ENCODE measurements around the gene GH2. TPM values are rescaled to one million over a fixed set of nuclear protein-coding genes. Genes with fewer than 3 reads are reported as not detected.

GH2 gene
- total RNA-seq, 3 donors from 2014 or later (not counting 1 experiment from before 2014, with no cell fraction given): not detected

- H3K4me3 ChIP-seq (ENCODE audit: low read length): no peak overlapping the region
- H3K36me3 ChIP-seq (ENCODE audit: control insufficient read depth, insufficient read depth, low read length): peaks cover 75% of the 10 kb centered on the region
- peaks cover 34% of the 10 kb centered on the region for H3K4me1 ChIP-seq (ENCODE audit: control insufficient read depth, insufficient read depth, low read length)
- DNase-seq (no peak), ATAC-seq (no peak)
- H3K4me3 Mint-ChIP-seq: no peak overlapping the region
- intact Hi-C loops (cut with micrococcal nuclease): no loop called here
- peaks cover 15 to 37% of the 10 kb centered on the region in 2 donors for H3K4me1 Mint-ChIP-seq
- no peaks in the 10 kb centered on the region for H3K9me3 ChIP-seq (ENCODE audit: control insufficient read depth, insufficient read depth, low read length)
- 96% methylated on average over 14 of the region's 14 CpGs for WGBS (ENCODE audit: insufficient coverage)
- no peaks in the 10 kb centered on the region for H3K27me3 Mint-ChIP-seq (ENCODE audit: low read depth in 2 of 2)
- TF ChIP-seq, protein P1, sequence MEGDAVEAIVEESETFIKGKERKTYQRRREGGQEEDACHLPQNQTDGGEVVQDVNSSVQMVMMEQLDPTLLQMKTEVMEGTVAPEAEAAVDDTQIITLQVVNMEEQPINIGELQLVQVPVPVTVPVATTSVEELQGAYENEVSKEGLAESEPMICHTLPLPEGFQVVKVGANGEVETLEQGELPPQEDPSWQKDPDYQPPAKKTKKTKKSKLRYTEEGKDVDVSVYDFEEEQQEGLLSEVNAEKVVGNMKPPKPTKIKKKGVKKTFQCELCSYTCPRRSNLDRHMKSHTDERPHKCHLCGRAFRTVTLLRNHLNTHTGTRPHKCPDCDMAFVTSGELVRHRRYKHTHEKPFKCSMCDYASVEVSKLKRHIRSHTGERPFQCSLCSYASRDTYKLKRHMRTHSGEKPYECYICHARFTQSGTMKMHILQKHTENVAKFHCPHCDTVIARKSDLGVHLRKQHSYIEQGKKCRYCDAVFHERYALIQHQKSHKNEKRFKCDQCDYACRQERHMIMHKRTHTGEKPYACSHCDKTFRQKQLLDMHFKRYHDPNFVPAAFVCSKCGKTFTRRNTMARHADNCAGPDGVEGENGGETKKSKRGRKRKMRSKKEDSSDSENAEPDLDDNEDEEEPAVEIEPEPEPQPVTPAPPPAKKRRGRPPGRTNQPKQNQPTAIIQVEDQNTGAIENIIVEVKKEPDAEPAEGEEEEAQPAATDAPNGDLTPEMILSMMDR (IDR thresholded peaks at IDR 0.05): no peak
- no peaks in the 10 kb centered on the region for H3K9me3 Mint-ChIP-seq
- peaks cover 7% of the 10 kb centered on the region for H3K36me3 Mint-ChIP-seq
- H3K27ac Mint-ChIP-seq: peak overlapping the region in 1 of 2 donors; percentile 68
- no peak overlapping the region for H3K27ac ChIP-seq (ENCODE audit: low read length)
- H3K27me3 ChIP-seq (ENCODE audit: control insufficient read depth, insufficient read depth, low read length): no peaks in the 10 kb centered on the region
Measured at GRCh38 chr17:63833026-63833740, 48.6 kb downstream of the GH2 start.

DNA sequence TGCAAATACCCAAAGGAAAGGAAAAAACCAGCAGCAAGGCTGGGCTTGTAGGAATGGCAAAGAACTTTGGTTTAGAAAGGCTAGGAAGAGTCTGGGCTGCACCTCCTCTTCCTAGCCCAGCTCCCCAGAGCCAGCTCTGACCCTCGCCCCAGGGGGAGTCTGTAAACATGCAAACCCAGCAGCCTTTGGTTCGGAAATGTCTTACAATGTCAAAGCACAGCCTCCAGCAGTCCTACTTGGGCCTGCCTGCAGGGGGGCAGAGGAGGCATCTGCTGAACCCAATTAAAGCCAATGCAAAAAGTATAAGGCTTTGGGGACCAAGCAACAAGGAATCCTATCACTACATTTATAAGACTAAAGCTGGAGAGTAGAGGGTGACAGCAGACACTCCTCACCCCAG is 49.3 kb downstream of the GH2 start:
- H3K27me3 Mint-ChIP-seq (ENCODE audit: low read depth in 2 of 2): no peaks in the 10 kb centered on the region
- intact Hi-C loops (cut with micrococcal nuclease): no loop called here
- peak overlapping the region; percentile 15 to 46 for H3K27ac Mint-ChIP-seq
- peaks cover 7% of the 10 kb centered on the region for H3K36me3 Mint-ChIP-seq
- ATAC-seq: no peak
- no peaks in the 10 kb centered on the region for H3K9me3 ChIP-seq (ENCODE audit: control insufficient read depth, insufficient read depth, low read length)
- H3K4me1 ChIP-seq (ENCODE audit: control insufficient read depth, insufficient read depth, low read length): peaks cover 33% of the 10 kb centered on the region
- H3K4me3 ChIP-seq (ENCODE audit: low read length): no peak overlapping the region
- no peaks in the 10 kb centered on the region for H3K27me3 ChIP-seq (ENCODE audit: control insufficient read depth, insufficient read depth, low read length)
- H3K36me3 ChIP-seq (ENCODE audit: control insufficient read depth, insufficient read depth, low read length): peaks cover 75% of the 10 kb centered on the region
- no peak for DNase-seq
- no peaks in the 10 kb centered on the region for H3K9me3 Mint-ChIP-seq
- TF ChIP-seq, protein P1 (IDR thresholded peaks at IDR 0.05): no peak
- 81% methylated on average over 2 of the region's 2 CpGs for WGBS (ENCODE audit: insufficient coverage)
- H3K4me1 Mint-ChIP-seq: peaks cover 20 to 41% of the 10 kb centered on the region in 2 donors
- no peak overlapping the region for H3K27ac ChIP-seq (ENCODE audit: low read length)
- no peak overlapping the region for H3K4me3 Mint-ChIP-seq

GRCh38 chr17:63832014-63832413 is 49.7 kb downstream of the GH2 start:
- Histone ChIP-seq H3K27me3 (ENCODE audit: control insufficient read depth, insufficient read depth, low read length) (no peaks in the 10 kb centered on the region), H3K4me1 (ENCODE audit: control insufficient read depth, insufficient read depth, low read length) (peaks cover 33% of the 10 kb centered on the region), H3K9me3 (ENCODE audit: control insufficient read depth, insufficient read depth, low read length) (no peaks in the 10 kb centered on the region), H3K4me3 (ENCODE audit: low read length) (no peak overlapping the region), H3K36me3 (ENCODE audit: control insufficient read depth, insufficient read depth, low read length) (peaks cover 73% of the 10 kb centered on the region), H3K27ac (ENCODE audit: low read length) (no peak overlapping the region)
- no peaks in the 10 kb centered on the region for H3K9me3 Mint-ChIP-seq
- WGBS (ENCODE audit: insufficient coverage): 98% methylated on average over 2 of the region's 5 CpGs
- H3K4me3 Mint-ChIP-seq: no peak overlapping the region
- DNase-seq (no peak), ATAC-seq (no peak)
- TF ChIP-seq, protein P1 (IDR thresholded peaks at IDR 0.05): no peak
- intact Hi-C loops (cut with micrococcal nuclease): no loop called here
- H3K27ac Mint-ChIP-seq: peak overlapping the region; percentile 15 to 46
- no peaks in the 10 kb centered on the region for H3K27me3 Mint-ChIP-seq (ENCODE audit: low read depth in 2 of 2)
- H3K4me1 Mint-ChIP-seq: peaks cover 20 to 42% of the 10 kb centered on the region in 2 donors
- peaks cover 7% of the 10 kb centered on the region for H3K36me3 Mint-ChIP-seq

- ATAC-seq (no peak), DNase-seq (no peak)
- H3K4me1 ChIP-seq (ENCODE audit: control insufficient read depth, insufficient read depth, low read length): peaks cover 36% of the 10 kb centered on the region
- H3K36me3 ChIP-seq (ENCODE audit: control insufficient read depth, insufficient read depth, low read length): peaks cover 67% of the 10 kb centered on the region
- TF ChIP-seq, protein P1 (IDR thresholded peaks at IDR 0.05): no peak
- intact Hi-C loops (cut with micrococcal nuclease): no loop called here
- peaks cover 24 to 46% of the 10 kb centered on the region in 2 donors for H3K4me1 Mint-ChIP-seq
- peak overlapping the region in 1 of 2 donors; percentile 68 for H3K27ac Mint-ChIP-seq
- H3K27ac ChIP-seq (ENCODE audit: low read length): no peak overlapping the region
- no peaks in the 10 kb centered on the region for H3K27me3 ChIP-seq (ENCODE audit: control insufficient read depth, insufficient read depth, low read length)
- H3K9me3 Mint-ChIP-seq: no peaks in the 10 kb centered on the region
- H3K36me3 Mint-ChIP-seq: peaks cover 7% of the 10 kb centered on the region
- no peaks in the 10 kb centered on the region for H3K27me3 Mint-ChIP-seq (ENCODE audit: low read depth in 2 of 2)
- H3K4me3 ChIP-seq (ENCODE audit: low read length): no peak overlapping the region
- WGBS (ENCODE audit: insufficient coverage): 31% methylated on average over 8 of the region's 8 CpGs
- H3K9me3 ChIP-seq (ENCODE audit: control insufficient read depth, insufficient read depth, low read length): no peaks in the 10 kb centered on the region
- no peak overlapping the region for H3K4me3 Mint-ChIP-seq
Measured at GRCh38 chr17:63831505-63831904, 50.2 kb downstream of the GH2 start.

Data from natural killer cell (primary cell).